ENCODE data around the gene YPEL2.

Gene YPEL2

DNA sequence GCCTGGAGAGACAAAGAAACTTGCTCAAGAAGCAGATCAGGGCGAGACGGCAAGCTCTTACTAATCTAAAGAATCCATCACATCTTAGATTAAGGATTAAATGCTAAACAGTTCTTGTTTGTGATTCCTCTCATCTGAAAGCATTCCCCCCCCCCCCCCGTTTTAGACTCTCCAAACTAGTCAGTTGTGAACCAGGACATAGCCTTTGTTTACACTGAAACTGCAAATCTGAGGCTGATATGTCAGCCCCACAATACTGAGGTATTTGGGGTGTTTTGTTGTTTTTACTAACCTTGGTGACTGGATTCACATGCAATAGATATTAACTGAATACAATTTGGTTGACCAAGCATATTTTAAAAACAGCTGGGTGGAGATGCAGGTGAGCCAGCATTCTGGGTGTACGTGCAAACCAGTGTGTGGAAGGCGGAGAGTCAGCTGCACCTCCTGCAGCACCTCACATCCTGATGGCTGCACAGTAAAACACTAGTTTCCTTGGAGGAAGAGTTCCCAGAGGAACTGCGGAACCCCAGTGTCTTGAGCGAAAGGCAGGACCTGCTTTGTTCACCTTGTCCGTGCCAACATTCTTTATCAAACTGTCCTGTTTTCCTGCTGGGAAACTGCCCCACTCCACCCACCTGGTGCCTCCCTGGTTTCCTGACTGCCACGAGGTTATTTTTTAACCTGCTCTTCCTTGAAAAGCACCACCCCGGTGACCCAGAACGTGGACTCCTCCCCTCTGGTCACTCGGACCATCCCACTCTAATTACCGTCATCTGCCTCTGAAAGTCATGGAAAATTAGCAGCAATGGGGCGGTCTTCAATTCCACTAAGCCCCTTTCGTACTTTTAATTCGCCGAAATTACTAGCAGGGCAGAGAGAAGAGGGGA, 1.2 kb upstream of the YPEL2 start:
- DNase-seq (ENCODE audit: low spot score) = no peak

DNA sequence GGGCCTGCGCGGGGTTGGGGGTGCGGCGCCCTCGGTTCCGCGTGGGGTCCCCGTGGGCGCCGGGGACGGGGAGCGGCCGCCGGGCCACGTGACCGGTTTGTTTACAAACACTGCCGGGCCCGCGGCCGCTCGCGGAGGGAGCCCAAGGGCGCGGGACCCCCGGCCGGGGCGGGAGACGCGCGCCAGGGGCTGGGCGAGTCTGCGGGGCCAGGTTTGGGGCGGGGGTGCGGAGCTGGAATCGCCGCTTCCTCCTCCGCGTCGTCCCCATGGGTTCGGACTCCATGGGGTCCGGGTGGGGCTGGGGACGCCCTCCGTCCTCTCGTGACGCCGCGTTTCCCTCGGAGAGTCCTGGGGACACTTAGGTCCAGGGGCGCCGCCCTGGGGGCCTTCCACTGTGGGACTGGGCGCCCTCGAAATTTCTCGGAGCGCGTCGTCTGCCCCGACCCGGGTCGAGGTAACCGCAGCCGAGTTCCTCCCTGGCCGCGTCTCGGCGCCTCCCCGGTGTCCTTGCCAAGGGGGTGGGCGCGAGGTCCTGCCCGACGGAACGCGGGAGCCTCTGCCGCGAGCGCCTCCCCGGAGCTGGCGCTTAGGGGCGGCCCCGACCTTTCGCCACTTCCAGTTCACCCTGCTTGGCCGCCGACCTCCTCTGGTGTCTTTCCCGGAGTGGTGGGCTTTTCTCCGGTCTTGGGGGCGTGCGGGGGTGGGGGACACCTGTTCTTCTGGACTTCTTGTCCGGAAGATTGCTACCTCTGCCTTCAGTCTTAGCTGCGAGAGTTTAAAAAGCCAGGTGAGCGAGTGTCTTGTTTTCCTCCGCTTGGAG, 684 bp downstream of the YPEL2 start:
- peak; percentile 42 for DNase-seq (ENCODE audit: low spot score)

DNA sequence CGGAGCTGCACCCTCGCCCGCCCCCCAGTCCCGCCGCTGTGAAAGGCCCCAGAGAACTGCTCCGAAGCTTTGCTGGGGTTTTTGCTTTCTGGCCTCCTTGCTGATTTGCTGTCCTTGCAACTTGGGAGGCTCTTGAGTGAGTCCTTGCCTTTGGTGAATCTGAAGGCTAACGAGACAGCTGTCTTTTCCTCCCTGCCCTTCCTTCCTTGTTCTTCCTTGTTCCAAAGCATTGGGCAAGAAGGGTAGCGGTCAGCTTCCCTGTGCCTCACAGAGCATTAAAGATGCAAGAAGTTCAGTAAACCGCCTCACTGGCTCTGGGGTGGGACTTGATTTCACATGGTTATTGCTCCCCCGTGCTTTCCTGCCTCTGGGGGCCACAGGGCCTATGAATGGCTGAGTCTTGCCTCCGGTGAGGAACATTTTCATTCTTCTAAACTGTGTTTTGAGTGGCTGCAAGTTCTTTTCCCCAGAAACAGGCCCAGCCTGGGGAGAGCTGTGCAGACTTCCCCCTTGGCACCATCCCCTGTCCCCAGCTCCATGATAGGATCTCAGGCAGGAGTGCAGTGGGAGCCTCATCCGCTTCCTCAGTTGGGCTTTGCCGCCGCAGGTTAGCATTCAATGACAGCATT, 1.4 kb downstream of the YPEL2 start:
- no peak for DNase-seq (ENCODE audit: low spot score)

DNA sequence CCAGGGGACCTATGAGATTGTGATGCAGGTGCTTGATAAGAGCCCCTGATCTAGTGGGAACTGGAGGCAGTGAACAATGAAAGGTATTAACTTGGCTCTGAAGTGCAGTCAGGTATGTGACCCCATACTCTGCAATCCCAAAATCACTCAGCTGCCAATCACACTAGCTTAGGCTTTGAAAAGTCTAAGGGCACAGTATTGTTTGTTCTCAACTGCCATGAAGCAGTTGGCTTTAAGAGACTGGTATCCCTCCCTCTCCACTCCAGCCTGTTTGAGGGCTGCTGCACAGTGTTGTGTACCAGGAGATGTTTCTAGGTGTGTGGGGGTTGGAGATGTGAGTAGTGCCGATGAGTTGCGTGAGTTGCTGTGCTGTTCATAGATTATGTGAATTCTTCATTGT, 2.4 kb downstream of the YPEL2 start:
- DNase-seq (ENCODE audit: low spot score) = no peak

DNA sequence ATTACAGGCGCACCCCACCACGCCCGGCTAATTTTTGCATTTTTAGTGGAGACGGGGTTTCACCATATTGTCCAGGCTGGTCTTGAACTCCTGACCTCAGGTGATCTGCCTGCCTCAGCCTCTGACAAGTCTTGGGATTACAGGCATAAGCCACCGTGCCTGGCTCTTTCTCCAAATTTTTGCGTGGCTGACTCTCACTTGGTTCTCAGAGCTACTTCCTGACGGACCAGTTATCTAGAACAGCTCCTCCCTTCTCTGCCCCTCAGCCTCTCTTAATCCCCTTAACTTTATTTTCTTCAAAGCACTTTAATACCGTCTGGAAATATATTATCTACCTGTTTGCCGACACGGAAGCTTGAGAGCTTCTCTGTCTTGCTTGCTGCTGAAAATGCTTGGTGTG, 4.2 kb downstream of the YPEL2 start:
- no peak for DNase-seq (ENCODE audit: low spot score)

DNA sequence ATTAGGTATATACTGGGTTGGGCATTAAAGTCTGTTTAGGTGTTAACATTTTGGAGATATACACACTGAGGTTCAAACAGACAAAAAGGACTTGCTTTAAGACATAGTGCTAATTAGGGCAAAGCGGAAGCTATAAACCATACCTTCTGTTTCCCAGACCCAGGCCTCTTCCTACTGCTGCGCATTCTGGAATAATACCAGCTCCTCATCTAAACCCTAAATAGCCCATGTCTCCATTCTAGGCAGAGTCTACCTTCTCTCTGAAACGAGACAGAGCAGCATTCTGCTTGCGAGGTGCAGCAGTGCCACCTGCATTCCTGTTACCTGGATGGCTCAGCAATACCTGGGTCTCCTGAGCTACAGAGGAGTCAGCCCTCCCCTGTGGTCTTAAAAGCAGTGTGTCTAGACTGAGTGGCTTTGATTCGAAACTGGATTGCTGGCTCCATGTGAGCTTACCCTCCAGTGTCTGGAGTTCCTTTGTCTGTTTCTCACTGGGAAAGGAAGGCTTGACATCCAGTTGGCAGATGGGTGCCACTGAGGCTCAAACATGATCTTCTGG, 6.4 kb downstream of the YPEL2 start:
- DNase-seq (ENCODE audit: low spot score) = no peak

DNA sequence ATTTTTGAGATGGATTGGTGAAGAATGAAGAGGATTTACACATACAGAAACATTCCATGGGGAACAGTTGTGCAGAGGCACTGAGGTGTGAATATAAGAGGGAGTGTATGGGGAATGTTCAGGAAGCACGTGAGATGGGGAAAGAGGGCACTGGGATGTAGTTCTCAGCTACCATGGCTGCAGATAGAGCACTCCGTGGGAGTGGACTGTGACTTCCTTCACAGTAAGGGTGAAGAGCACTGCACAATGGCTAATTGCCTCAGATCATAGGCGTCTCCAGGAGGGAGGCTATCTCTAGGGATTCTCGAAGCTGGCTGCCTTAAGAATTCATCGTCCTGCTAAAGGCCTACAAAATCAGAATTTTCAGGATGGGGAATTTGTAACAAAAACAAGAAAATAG, 7.0 kb downstream of the YPEL2 start:
- no peak for DNase-seq (ENCODE audit: low spot score)

DNA sequence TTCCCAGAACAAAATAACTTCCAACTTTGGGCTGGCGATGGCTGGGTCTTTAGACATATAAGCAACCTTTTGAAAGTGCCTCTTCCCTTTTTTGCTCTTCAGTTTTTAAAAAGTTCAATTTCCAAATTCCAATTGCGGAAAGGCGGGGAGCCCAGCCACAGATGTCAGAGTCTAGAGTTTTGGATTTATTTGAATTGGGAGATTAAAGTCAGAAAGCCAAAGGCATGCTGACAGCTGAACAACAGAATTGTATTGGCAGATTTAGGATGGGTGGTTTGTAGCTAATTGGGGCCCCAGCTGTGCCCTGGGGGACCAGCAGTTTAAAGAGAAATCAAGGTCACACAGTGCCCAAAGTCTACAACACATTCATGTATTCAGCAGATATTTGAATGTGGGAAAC, 10.5 kb downstream of the YPEL2 start:
- no peak for DNase-seq (ENCODE audit: low spot score)

DNA sequence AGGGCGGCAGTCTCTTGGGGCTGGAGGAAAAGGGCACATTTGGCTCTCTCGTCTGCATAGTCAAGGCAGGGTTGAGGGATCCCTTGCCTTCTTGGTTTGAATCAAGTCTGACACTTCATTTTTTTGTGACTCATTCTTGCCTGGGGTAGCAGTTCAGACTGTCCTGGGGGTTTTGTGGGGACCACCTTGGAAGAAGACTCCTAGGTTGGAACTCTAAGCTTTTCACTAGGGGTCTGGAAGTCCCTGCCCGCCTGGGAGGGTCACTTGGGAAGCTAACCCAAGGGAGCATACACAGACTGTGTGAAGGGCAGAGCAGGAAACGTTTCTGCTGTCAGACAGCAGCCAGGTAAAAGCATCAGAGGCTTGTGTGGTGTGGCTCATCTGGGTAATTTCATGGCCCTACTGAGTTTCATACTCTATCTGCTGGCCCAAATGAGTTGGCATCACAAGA, 11.3 kb downstream of the YPEL2 start:
- DNase-seq (ENCODE audit: low spot score) = no peak

DNA sequence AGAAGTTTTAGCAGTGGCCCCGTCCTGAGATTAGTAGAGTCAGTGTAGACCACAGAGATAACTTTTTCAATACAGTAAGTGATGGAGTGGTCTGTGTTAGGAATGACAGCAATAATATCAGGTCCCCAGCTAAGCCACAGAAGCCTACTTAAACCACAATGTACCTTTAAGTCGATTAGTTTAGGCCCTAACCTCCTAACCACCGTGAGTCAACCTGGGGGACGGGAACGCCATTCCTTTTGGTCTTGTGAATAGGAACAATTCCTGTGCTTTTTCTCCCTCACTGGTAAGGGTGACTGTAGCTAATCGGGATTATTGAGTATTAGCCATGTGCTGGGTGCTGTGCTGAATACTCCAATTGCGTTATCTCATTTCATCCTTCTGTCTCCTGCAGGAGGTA, 14.0 kb downstream of the YPEL2 start:
- DNase-seq (ENCODE audit: low spot score) = no peak

DNA sequence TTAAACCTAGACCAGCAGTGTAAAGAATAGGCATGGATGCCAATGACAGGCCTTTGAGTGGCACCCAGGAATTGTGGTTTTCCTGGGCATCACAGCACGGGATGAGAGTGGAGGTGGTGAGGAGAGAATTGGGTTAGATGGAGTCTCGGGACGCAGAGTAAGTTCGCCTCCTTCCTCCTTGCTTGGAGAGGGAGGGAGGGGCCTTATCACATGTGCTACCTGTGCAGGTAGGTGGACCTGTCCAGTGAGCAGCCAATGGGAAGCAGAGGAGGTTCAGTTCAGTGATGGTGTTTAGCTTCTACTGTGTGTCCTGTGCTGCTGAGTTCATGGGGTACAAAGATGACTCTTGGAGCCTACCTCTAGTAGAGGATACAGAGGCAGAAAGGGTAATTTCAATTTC, 14.9 kb downstream of the YPEL2 start:
- no peak for DNase-seq (ENCODE audit: low spot score)

DNA sequence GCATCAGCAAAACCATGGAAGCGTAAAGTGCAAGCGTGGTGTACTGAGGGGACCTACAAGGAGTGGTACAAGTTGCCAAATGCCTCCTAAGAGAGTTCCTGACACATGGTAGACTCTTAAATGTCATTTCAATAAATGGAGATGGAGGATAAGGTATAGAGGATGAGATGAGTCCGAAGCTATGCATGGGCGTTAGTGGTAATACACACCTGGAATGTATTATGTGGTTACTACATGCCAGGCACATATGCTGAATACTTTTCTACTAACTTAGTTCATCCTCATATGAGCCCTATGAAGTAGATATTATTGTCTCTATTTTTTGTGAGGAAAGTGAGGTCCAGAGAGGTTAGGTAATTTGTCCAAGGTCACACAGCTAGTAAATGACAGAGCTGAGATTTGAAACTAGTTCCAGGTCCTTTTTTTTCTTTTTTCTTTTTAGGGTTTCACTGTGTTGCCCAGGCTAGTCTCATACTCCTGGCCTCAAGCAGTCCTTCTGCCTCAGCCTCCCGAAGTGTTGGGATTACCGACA, 15.5 kb downstream of the YPEL2 start:
- no peak for DNase-seq (ENCODE audit: low spot score)

DNA sequence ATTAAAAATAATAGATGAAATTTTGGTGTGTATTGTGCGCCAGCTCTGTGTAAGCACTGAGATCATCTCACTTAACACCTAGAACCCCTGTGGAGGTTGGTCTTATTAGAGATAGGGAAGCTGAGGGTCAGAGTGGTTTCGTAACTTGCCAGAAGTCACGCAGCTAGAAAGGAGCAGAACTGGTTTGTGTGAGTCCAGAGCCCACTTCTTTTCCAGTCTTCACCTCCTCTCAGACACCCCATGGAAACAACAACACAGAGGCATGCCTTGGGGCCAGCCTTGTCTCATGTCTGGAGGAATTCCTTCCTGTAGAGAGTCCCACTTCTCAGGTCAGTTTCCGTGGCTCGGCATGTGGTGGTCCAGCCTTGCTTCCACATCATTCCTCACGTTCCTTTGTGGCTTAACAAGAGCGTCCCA, 16.5 kb downstream of the YPEL2 start:
- no peak for DNase-seq (ENCODE audit: low spot score)

DNA sequence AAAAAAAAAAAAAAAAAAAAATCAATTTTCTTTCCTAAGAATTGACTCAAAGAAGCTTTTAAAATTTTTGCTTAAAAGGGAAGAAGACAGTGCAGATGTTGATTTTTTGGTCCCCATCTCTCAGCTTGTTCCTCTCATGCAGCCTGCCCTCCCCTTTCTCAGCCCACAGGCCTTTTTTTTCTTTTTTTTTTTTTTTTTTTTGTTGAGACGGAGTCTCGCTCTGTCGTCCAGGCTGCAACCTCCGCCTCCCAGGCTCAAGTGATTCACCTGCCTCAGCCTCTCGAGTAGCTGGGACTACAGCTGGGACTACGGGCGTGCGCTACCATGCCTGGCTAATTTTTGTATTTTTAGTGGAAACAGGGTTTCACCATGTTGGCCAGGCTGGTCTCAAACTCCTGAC, 17.7 kb downstream of the YPEL2 start:
- no peak for DNase-seq (ENCODE audit: low spot score)

DNA sequence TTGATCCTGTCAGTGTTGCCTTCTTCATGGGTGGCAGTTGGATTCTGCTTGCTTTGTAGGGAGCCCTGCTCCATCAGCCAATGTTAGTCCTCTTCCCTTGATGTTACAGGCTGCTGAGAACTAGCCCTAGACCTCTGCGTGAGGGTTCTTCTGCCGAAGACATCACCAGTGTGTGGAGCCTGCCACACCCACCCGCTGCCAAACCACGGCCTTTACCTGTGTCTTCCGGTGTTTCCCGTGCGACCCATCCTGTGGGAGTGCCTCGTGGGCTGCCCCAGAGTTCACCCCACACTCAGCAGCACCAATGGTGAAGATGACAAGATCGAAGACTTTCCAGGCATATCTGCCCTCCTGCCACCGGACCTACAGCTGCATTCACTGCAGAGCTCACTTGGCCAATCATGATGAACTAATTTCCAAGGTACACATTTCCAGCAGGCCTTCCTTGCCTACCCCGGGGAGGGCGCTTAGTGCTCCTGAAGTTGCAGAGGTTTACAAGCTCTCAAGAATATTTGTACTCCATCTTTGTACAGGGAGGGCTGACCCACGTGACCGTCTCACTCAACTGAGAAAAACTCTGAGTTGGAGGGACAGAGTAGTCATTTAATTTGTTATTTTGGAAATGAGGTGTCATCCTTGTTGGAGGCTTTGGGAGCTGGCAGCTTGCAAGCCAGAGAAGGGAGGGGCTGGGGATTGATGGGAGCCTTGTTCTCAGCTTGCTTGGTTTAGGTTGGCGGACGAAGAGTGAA, 21.8 kb downstream of the YPEL2 start:
- DNase-seq (ENCODE audit: low spot score) = no peak

DNA sequence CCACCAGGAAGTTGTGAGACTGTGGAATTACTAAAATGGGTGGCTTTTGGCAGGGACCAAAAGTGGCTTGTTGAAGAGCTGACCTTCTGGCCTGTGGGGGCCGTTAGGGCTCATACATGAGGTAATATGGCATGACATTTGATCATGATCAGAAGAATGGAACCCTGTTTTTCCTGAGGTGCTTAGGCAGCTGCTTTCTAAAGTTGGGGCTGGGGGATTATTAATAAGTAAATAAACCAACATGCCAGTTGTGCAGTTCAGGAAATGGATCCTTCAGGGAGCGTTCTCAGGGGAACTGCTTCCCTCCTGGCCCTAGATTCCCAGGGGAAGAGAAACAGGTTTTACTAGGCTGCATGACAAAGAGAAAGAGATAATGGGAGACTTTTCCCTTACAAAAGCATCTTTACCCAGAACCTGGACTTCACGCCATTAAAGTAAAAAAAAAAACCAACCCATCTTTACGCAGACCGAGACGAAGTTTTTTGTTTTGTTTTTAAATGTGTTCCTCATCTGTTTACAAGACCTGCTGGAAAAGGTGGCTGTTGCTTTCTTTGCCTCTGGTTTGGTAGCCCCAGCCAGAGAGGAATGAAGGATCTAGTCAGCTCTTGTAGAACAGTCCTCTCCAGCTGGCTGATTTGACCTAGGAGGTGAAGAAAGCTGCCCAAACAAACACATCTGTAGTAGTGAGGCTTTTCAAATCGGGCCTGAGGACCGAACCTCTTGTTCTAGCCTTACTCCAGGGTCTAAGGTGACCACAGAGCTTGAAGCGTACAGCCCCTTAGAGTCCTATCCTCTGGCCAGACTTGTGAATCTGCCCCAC, 22.7 kb downstream of the YPEL2 start:
- no peak for DNase-seq (ENCODE audit: low spot score)

DNA sequence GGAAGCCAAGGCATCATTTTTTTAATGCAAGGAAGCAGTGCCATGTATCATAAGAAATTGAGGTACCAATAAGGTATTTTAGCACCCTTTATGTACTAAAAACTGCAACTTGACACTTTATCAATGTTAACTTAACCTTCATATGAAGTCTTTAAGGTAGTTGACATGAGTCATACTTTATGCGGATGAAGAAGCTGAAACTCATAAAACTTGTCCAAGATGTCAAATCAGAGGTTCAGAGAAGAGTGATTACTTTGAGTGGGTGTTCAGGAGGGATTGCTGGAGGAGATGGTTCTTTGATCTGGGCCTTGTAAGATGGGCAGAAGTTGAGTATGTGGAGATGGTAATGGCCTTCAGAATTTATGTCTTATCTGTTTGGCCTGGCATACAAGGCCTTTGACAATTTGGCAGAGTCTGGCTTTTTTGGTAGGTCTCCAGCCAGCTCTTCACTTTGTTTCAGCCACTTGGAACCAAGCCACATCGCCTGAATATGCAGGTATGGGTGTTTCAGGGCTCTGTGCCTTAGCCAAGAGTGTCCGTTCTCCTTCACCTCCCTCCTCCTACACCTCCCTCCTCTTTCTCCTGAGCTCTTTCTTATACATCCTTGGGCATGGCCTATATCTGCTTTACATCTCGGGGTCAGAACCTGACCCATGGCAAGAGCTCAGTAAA, 23.7 kb downstream of the YPEL2 start:
- DNase-seq (ENCODE audit: low spot score) = no peak

DNA sequence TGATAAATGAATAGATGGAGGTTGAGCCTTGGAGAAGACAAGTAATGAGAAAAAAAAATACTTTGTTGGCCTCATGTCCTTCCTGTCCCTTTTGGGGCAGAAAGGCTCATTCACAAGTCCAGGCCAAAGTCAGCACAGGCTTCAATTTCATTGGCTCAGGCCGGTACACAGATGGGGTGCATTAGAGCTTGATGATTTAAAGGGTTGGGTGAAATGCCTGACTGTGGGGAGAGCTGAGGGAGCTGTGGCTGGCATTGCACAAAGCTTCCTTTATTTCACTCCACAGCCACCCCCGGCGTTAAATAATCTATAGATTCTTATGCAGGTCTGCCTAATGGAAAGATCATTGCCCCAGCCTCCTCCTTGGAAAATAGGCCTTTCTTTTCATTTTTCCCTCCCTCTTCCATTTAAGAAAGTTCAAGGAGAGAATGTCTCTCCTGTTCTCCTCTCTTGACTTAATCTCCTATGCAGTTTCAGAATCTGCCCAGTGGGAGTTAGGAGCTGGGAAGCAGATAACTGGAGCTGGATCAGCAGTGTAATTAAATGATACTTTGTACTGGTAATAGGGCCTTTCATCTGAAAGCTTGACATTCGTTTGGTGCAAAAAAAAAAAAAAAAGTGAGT, 24.4 kb downstream of the YPEL2 start:
- no peak for DNase-seq (ENCODE audit: low spot score)

DNA sequence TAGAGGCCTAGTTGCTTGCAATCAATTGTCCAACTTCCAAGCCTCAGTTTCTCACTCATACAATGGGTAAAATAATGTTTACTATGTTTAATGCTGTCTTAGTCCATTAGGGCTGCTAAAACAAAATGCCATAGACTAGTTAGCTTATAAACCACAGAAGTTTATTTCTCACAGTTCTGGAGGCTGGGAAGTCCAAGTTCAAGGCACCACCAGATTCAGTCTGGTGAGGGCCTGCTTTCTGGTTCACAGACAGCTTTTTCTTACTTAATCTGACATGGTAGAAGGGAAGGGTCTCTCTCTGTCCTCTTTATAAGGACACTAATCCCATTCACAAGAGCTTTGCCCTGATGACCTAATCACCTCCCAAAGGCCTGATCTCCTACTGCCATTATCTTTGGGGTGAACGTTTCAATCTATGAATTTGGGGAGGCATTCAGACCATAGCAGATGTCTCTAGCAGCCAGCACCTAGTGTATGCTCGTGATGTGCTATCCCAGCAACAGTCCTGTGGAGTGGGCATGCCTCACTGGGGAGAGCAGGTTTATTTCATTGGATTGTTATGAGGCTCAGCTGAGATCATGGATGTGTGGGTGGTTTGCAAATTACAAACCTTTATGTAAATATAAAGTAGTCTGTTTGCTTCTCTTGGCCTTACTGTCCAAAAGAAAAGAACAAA, 25.2 kb downstream of the YPEL2 start:
- DNase-seq (ENCODE audit: low spot score) = no peak

Measured in iPS-NIHi11 (cell line).